GM19452 (cell line): ENCODE measurements around the gene SEC14L5.

Experiments
- ATAC-seq: cut with Tn5 transposase; IDR thresholded peaks from one replicate; pipeline ENCODE4 v1.9.1; 2021; ENCODE audit not compliant: unreplicated experiment

SEC14L5 gene

GRCh38 chr16:5062790-5063765 is 104.9 kb downstream of the SEC14L5 start:
- no peak for ATAC-seq

DNA sequence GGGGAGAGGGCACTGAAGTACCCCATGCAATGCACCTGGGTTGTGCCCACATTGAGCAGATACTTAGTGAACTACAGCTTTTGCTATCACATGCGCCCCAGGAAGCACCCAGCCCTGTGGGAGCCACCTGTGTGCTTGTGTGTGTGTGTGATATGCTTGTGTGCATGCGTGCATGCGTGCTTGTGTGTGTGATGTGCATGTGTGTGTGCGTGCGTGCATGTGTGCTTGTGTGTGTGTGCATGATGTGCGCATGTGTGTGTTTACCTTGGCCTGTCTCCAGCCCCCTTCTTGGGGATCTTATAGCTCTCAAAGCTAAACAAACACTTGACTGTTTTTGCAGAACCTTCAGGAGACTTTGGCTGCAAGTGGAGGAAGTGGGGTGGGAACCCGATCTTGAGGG is 106.8 kb downstream of the SEC14L5 start:
- ATAC-seq, result no peak

- ATAC-seq, result no peak
These were observed 107.2 kb downstream of the SEC14L5 start for GRCh38 chr16:5065326-5065725.

DNA sequence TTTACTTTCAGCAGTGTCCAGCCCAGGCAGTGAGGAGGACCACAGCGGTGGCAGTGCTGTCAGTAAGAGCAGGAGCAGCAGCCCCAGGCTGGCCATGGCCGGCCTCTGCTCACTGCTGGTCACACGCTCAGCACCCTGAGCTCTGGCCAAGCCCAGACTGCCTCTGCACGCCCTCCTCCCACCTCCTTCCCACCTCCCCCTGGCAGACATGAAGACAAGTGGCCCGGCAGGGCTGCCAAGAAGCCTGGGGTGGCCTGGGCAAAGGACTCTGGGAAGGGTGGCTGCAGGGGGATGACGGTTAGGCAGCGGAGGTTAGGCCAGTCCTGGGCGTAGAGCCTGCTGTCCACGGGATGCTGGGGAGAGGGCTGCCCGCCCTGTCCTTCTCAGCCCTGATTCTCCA is 107.7 kb downstream of the SEC14L5 start, which contains the start of gene C16orf89:
TSS of gene C16orf89 (minus strand) at position 144 of the 400 bp plus-strand sequence. CDS start at position 96, 48 bp downstream.
- no peak for ATAC-seq

DNA sequence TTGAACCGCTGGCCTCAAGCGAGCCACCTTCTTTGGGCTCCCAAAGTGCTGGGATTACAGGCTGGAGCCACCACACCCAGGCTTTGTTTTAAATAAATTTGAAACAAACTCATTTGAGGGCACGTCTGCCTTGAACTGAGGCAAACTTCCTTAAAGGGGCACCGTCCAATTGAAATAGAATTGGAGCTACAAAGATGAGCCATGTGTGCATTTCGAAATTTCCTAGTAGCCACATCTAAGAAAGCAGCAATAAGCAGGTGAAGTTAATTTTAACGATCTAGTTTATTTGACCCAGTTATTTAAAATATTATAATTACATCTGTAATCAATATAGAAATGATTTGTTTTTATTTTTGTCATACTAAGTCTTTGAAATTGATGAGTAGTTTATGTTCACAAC is 108.4 kb downstream of the SEC14L5 start:
- no peak for ATAC-seq
